Vagina (tissue), 2 donors: ENCODE measurements around the gene GGTLC1. TPM values are rescaled to one million over a fixed set of nuclear protein-coding genes. Genes with fewer than 3 reads are reported as not detected.

Experiments used
- DNase-seq, 2 donors: peaks; one replicate each; pipeline ENCODE4 v3.0.0-alpha.2; 2017; ENCODE audit errors: extremely low spot score in 2 of 2
- H3K27ac ChIP-seq: fragments of 200-600 bp; sonication (generic); one replicate; pipeline ENCODE4 v1.5.1; 2019
- H3K27me3 ChIP-seq: fragments of 200-600 bp; sonication (generic); one replicate; pipeline ENCODE4 v1.5.1; 2019
- H3K36me3 ChIP-seq, 2 donors: fragments of 200-600 bp; sonication (generic); one replicate each; pipeline ENCODE4 v1.5.1; 2017 to 2019
- H3K4me1 ChIP-seq: fragments of 200-600 bp; sonication (generic); one replicate; pipeline ENCODE4 v1.5.1; 2019
- H3K4me3 ChIP-seq, 2 donors: fragments of 200-600 bp; sonication (generic); 1 replicate in 1 of 2; 2 replicates in 1 of 2; pipeline ENCODE4 v1.5.1; 2016 to 2019
- H3K9me3 ChIP-seq: fragments of 200-600 bp; sonication (generic); one replicate; pipeline ENCODE4 v1.5.1; 2019
- POLR2A ChIP-seq, 2 donors: fragments of 450-650 bp; IDR thresholded peaks; one replicate each; pipeline ENCODE4 v1.6.1; 2017; ENCODE audit warnings: antibody characterized with exemption in 2 of 2, mild to moderate bottlenecking in 2 of 2, moderate library complexity in 2 of 2
- POLR2AphosphoS5 ChIP-seq, 2 donors: sonication (generic); formaldehyde crosslinking; IDR thresholded peaks; one replicate each; pipeline ENCODE4 v1.9.0; 2017; ENCODE audit warnings: antibody characterized with exemption in 2 of 2, mild to moderate bottlenecking in 2 of 2, low read depth in 1 of 2; ENCODE audit not compliant: insufficient read depth in 1 of 2
- intact Hi-C: fragments of 100-400 bp; cut with DNase I; formaldehyde crosslinking; loops from one replicate; pipeline ENCODE4 v1.15.1; 2023
- total RNA-seq: library from RNA; depleted of rRNA; stranded (reverse); fragments of >200 nt; gene quantifications from one replicate; pipeline ENCODE4 v1.2.3, GENCODE V29; 2016
- TF ChIP-seq, protein P1 (sequence below), 3 experiments: fragments of 450-650 bp in 2 of 3; fragments of 200-600 bp in 1 of 3; sonication (generic) in 1 of 3; IDR thresholded peaks; one replicate each; pipeline ENCODE4 v1.5.1; 2017 to 2019; ENCODE audit warnings: antibody characterized with exemption in 3 of 3, mild to moderate bottlenecking in 2 of 3, moderate library complexity in 2 of 3

GGTLC1 gene
- total RNA-seq, 1 donor from 2014 or later, result not detected

DNA sequence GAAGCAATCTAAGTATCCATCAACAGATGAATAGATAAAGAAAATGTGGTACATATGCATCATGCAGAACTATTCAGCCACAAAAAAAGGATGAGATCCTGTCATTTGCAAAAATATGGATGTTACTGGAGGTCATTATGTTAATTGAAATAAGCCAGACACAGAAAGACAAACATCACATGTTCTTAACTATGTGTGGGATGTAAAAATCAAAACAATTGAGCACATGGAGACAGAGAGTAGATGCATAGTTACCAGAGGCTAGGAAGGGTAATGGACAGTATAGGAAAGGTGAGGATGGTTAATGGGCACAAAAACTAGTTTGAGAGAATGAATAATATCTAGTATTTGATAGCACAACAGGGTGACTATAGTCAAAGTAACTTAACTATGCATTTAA, 26.3 kb downstream of the GGTLC1 start:
- intact Hi-C loops, result no loop called here
- Histone ChIP-seq H3K4me1 (no peaks in the 10 kb centered on the region), H3K27me3 (no peaks in the 10 kb centered on the region), H3K27ac (no peak overlapping the region), H3K36me3 (no peaks in the 10 kb centered on the region), H3K9me3 (no peaks in the 10 kb centered on the region), H3K4me3 (no peak overlapping the region)
- TF ChIP-seq, protein P1, sequence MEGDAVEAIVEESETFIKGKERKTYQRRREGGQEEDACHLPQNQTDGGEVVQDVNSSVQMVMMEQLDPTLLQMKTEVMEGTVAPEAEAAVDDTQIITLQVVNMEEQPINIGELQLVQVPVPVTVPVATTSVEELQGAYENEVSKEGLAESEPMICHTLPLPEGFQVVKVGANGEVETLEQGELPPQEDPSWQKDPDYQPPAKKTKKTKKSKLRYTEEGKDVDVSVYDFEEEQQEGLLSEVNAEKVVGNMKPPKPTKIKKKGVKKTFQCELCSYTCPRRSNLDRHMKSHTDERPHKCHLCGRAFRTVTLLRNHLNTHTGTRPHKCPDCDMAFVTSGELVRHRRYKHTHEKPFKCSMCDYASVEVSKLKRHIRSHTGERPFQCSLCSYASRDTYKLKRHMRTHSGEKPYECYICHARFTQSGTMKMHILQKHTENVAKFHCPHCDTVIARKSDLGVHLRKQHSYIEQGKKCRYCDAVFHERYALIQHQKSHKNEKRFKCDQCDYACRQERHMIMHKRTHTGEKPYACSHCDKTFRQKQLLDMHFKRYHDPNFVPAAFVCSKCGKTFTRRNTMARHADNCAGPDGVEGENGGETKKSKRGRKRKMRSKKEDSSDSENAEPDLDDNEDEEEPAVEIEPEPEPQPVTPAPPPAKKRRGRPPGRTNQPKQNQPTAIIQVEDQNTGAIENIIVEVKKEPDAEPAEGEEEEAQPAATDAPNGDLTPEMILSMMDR (IDR thresholded peaks at IDR 0.05), result no peak
- TF ChIP-seq POLR2AphosphoS5 (IDR thresholded peaks at IDR 0.05; ENCODE audit: insufficient read depth in 1 of 2, low read depth in 1 of 2) (no peak), POLR2A (IDR thresholded peaks at IDR 0.05) (no peak)
- DNase-seq, result no peak

DNA sequence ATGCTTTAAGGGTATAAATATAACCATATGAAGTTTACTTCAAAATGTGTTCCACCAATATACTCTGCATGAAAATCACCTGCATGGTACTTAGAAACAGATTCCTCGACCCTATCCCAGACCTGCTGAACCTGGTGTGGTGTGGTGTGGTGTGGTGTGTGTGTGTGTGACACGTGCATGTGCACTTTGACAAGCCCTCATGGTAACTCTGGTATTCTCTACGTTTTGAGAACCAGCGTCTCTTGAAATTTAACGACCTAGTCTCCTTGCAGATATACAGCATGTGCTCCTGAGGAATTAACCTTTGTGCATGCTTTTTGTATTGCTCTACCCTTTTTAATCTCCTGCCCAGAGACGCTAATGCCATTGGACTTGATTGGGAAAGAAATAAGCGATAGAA, 29.5 kb downstream of the GGTLC1 start:
- Histone ChIP-seq H3K27me3 (no peaks in the 10 kb centered on the region), H3K36me3 (no peaks in the 10 kb centered on the region), H3K27ac (no peak overlapping the region), H3K4me3 (no peak overlapping the region), H3K4me1 (no peaks in the 10 kb centered on the region), H3K9me3 (no peaks in the 10 kb centered on the region)
- intact Hi-C loops, result no loop called here
- no peak for DNase-seq
- TF ChIP-seq POLR2A (IDR thresholded peaks at IDR 0.05) (no peak), POLR2AphosphoS5 (IDR thresholded peaks at IDR 0.05; ENCODE audit: insufficient read depth in 1 of 2, low read depth in 1 of 2) (no peak)
- TF ChIP-seq, protein P1 (IDR thresholded peaks at IDR 0.05), result no peak

DNA sequence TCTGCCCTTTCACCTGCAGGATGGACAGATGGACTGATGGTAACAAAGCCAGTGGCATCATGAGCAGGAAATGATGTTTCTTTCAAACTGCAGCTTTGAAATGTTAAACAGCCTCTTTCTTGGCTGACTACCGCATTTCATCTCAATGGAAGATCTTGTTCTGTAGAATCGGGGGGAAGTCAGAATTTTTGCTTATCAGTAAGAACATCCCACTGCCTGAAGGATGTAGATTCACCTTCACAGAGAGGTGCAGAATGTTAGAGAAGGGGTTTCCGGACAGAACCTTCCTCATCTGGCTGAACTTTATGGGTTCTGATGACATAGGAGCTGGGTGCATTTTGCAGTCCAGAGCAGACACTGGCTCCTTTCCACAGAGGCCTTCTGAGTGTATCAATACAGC, 32.7 kb downstream of the GGTLC1 start:
- intact Hi-C loops, result no loop called here
- H3K27ac ChIP-seq, result no peak overlapping the region
- H3K36me3 ChIP-seq, result no peaks in the 10 kb centered on the region
- no peak for TF ChIP-seq POLR2A (IDR thresholded peaks at IDR 0.05)
- TF ChIP-seq POLR2AphosphoS5 (IDR thresholded peaks at IDR 0.05; ENCODE audit: insufficient read depth in 1 of 2, low read depth in 1 of 2), result no peak
- TF ChIP-seq, protein P1 (IDR thresholded peaks at IDR 0.05), result no peak
- no peaks in the 10 kb centered on the region for H3K27me3 ChIP-seq
- H3K4me3 ChIP-seq, result no peak overlapping the region
- no peaks in the 10 kb centered on the region for H3K9me3 ChIP-seq
- no peaks in the 10 kb centered on the region for H3K4me1 ChIP-seq
- no peak for DNase-seq

DNA sequence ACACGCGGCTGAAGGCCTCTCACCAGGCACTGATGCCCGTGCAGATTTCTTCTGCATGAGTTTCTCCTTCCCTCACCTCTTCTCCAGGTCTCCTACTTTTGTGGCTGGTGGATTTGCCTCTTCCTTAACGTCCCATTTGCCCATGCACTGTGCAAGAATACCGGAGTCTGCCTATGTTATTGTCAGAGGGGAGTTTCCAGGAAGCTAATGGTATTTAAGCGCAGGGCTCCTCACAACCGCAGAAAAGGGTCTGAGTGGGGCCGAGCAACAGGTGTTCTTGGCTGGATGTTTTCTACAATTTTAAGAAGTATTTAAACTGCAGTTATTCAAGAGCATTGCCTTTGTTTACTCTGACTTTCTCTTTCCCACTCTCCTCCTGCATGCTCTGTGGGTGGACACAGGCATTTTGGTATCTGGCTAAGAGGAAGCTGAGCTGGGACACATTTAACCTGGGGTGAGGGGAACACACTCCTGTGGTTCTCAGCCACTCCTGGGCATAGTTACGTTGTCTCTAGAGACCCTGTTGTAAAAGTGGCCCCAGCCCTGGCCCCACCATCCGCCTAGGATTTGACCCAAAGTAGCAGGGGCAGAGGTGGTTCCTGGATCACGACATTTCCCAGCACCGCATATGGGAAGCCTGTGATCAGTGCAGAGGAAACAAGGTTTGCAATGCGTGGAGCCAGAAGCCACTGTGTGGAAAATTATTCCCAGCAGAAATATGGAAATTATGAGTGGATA, 34.4 kb downstream of the GGTLC1 start:
- Histone ChIP-seq H3K4me3 (no peak overlapping the region), H3K27me3 (no peaks in the 10 kb centered on the region), H3K4me1 (no peaks in the 10 kb centered on the region), H3K9me3 (no peaks in the 10 kb centered on the region), H3K27ac (no peak overlapping the region), H3K36me3 (no peaks in the 10 kb centered on the region)
- no peak for DNase-seq
- no peak for TF ChIP-seq POLR2AphosphoS5 (IDR thresholded peaks at IDR 0.05; ENCODE audit: insufficient read depth in 1 of 2, low read depth in 1 of 2)
- intact Hi-C loops, result no loop called here

DNA sequence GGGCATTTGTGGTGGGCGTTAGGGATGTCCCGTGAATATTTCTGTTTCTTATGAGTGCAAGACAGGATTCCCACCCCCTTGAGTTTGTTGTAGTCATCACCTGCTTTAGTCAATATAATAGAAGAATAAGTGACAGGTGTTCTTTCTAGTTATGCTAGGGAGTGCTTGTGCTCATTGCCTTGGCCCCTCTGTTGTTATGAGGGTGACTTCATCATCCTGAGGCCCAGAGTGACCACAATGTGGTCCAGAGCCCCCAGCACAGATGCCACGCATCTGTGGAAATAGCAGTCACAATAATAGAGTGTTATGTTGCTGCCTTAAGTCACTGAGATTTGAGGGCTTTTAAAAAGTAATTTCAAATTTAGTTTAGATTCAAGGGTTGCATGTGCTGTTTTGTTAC, 42.4 kb downstream of the GGTLC1 start:
- H3K27me3 ChIP-seq, result no peaks in the 10 kb centered on the region
- no peaks in the 10 kb centered on the region for H3K9me3 ChIP-seq
- no peak overlapping the region for H3K4me3 ChIP-seq
- no peaks in the 10 kb centered on the region for H3K36me3 ChIP-seq
- no peaks in the 10 kb centered on the region for H3K4me1 ChIP-seq
- no peak overlapping the region for H3K27ac ChIP-seq
- TF ChIP-seq POLR2AphosphoS5 (IDR thresholded peaks at IDR 0.05; ENCODE audit: insufficient read depth in 1 of 2, low read depth in 1 of 2), result no peak
- TF ChIP-seq, protein P1 (IDR thresholded peaks at IDR 0.05), result no peak
- no peak for TF ChIP-seq POLR2A (IDR thresholded peaks at IDR 0.05)
- intact Hi-C loops, result no loop called here
- no peak for DNase-seq
